HG03097 (cell line): Measurements from ENCODE around the gene ESAM.

Experiments
- ATAC-seq: cut with Tn5 transposase; IDR thresholded peaks from one replicate; pipeline ENCODE4 v1.9.1; 2021; ENCODE audit not compliant: unreplicated experiment, low FRiP score

Gene ESAM

DNA sequence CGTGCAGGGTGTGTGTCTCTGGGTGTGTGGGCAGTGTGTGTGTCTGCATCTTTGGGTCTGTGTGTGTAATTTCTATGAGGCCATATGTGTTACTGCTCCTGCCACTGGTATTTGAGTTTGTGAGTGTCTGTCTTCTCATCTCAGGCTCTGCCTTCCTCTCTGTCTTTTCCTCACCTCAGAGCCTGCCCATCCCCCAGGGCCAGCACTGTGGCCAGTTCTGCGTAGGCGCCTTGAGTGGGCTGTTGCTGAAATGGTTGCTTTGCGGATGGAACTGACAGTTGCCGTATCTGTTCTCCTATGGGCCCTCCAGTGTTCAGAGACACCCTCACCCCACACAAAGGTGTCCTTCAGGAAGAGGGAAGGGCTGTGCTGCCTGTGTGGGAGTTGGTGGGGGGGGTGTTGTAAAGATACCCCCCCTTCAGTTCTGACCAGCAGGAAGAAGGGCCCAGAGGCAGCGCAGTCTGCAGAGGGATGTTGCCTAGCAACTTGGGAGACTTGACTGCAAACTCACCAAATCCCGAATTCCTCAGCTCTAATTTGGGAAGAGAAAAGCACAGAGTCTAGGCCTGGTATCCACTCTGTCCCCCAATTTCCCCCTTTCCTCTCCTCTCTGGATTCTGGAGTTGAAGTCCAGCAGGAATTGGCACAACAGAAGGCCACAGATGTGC, 24.3 kb downstream of the ESAM start:
- ATAC-seq: no peak

GRCh38 chr11:124736736-124737135, 25.4 kb downstream of the ESAM start:
- ATAC-seq: no peak

- ATAC-seq: no peak
These were observed 29.9 kb downstream of the ESAM start for GRCh38 chr11:124732230-124732629.

GRCh38 chr11:124729571-124729970, 32.5 kb downstream of the ESAM start:
- no peak for ATAC-seq

- no peak for ATAC-seq
These were observed 34.0 kb downstream of the ESAM start for GRCh38 chr11:124728134-124728533.

- no peak for ATAC-seq
These were observed 34.6 kb downstream of the ESAM start for GRCh38 chr11:124727474-124727873.

- ATAC-seq: peak; percentile 10
These were observed 36.4 kb downstream of the ESAM start for GRCh38 chr11:124725719-124726105.

DNA sequence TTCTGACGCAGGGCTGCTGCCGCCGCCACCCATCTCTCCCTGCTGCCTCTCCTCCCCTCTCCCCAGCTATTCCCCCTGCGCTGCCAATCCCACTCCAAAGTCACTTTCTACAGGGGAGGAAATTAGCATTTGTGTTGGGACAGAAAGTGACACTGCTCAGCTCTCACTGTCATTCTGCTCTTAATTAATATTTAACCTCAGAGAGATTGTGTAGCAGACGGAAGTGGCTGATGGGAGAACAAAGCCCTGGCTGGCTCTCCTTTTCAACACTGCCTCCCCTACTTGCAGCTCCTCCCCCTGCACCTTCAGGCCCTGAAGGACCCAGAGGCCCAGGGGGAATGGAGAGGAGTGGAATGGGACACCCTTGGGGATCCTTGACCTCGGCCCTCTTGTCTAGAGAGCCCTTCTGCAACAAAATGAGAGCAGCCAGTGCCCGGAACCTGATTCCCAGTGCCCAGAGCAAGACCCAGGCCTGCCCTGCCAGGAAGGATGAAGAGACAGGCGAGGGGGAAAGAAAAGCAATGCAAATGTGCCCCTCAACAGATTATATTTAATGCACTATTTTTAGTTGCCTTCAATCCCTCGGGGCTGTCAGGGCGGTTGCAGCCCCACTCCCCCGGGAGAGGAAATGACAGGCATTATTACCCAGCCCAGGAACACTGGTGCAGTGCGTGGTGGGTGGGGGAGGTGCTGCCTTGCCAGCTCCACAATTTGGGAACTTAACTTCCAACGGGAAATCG, 36.9 kb downstream of the ESAM start:
- ATAC-seq: peak; percentile 93

DNA sequence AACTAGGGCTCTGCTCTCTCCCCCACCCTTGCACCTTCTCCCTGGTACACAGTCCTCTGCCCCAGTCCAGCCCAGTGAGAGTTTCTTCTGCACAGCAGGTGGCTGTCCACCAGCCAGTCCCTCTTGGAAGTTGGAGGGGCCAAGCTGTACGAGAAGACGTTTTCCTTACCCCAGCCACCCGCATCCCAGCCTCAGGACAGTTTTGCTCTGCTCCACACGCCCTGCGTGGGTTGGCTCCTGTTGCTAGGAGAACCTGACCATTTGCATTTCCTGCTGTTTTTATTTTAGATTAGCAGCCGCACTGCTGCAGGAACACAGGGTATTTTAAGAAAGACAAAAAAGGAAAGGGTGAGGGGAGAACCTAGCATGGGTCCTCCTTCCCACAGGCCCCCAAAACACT, 39.9 kb downstream of the ESAM start:
- no peak for ATAC-seq

GRCh38 chr11:124719534-124719933, 42.6 kb downstream of the ESAM start:
- ATAC-seq: no peak

GRCh38 chr11:124718801-124719200, 43.3 kb downstream of the ESAM start:
- ATAC-seq: no peak

DNA sequence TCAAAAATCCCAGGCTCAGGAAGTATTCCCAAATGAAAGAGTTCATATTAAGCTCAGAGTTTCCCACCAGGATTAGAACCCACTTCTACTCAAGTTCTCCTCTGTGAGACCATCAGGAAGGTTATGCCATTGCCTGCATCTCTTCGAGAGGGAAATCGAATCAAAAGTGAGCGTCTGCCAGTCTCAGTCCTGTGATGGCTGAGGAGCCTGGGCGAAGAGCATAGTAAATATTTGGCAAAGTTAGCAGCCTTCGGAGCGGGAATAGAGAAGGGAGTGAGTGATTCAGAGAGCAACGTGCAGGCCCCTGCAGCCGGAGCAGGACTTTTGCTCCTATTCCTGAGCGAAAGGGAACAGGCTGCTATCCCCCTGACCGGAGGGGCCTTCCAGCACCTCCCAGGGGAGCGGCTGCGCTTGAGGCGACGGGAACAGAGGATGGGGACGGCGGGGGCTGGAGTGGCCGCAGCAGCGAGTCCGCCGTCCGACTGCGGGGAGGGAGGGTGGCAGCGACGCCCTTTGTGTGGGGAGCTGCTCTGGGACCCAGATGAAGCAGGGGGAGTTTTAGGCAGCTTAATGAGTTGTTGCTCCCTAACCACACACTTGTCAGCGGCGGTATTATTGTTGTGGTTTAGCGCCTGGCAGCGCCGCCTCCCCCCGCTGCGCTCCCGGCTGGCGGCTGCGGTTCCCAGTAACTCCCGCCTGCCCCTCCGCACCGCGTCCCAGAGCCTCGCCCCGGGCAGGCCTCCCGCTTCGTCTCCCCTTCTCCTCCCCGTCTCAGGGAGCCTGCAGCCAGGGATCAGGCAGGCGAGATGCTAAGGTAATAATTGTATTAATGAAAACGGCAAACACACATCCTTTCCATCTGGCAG, 44.1 kb downstream of the ESAM start:
- no peak for ATAC-seq

- no peak for ATAC-seq
These were observed 44.7 kb downstream of the ESAM start for GRCh38 chr11:124717421-124717785.

GRCh38 chr11:124716591-124716990, 45.5 kb downstream of the ESAM start:
- no peak for ATAC-seq

- ATAC-seq: no peak
These were observed 49.7 kb downstream of the ESAM start for GRCh38 chr11:124712392-124712791.

DNA sequence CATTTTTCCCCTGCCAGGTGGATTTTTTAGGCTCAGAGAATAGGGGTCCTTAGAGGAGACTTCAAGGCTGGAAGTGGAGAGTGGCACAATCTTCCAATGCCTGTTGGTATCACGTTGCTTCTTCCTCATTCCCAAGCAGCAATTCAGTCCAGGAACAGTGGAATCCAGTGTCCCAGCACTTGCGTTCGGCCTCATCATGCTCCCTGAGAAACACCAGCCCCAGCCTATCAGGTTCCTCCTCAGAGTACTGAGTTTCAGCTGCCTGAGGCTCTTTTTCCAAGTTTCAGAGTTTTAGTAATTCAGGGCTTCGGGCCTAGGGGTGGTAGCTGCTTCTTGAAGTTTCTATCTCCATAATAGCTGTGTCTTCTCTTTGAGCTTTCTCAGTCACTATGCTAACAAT, 54.3 kb downstream of the ESAM start:
- ATAC-seq: no peak
